GM13976 (cell line): ENCODE data around the gene ZCCHC10.
"Not testable (repeated sequence)": the region's sequence is repeated elsewhere in the genome, so short reads cannot be mapped to it uniquely, and the experiment has no call there.

Experiments used
- DNase-seq: peaks from one replicate; pipeline ENCODE4 v3.0.0; 2012; ENCODE audit warnings: low spot score
- CTCF ChIP-seq: IDR thresholded peaks from 2 replicates; pipeline ENCODE4 v1.5.1; 2012; ENCODE audit warnings: borderline replicate concordance, mild to moderate bottlenecking; ENCODE audit not compliant: insufficient read depth; ENCODE audit errors: extremely low read depth, missing control alignments, control extremely low read depth
- in situ Hi-C: fragments of 300-500 bp; cut with MboI; formaldehyde crosslinking; loops from one replicate; pipeline ENCODE4 v1.12.0; 2022; ENCODE audit warnings: low sequenced_read_pairs, mixed read lengths, inconsistent platforms; ENCODE audit not compliant: unreplicated experiment

The ZCCHC10 gene

GRCh38 chr5:132976852-132977251, 49.5 kb downstream of the ZCCHC10 start:
- TF ChIP-seq CTCF = no peak
- in situ Hi-C loops = no loop called here
- DNase-seq = no peak

GRCh38 chr5:132972436-132972828, 53.9 kb downstream of the ZCCHC10 start:
- in situ Hi-C loops, DNase-seq: not testable (repeated sequence)

- in situ Hi-C loops = no loop called here
- no peak for TF ChIP-seq CTCF
- no peak for DNase-seq
These were observed 54.6 kb downstream of the ZCCHC10 start for GRCh38 chr5:132971483-132972435.

GRCh38 chr5:132965120-132965519, 61.2 kb downstream of the ZCCHC10 start:
- in situ Hi-C loops = no loop called here
- TF ChIP-seq CTCF = no peak
- no peak for DNase-seq

- in situ Hi-C loops = no loop called here
- DNase-seq = peak; percentile 97
- no peak for TF ChIP-seq CTCF
These were observed 62.9 kb downstream of the ZCCHC10 start, which contains the start of gene AFF4 for GRCh38 chr5:132963171-132964104. AFF4 (minus strand) TSS chr5:132963634; CDS start chr5:132937189, 26,445 bp downstream.

- in situ Hi-C loops = no loop called here
- TF ChIP-seq CTCF = no peak
- peak; percentile 51 for DNase-seq
These were observed 63.8 kb downstream of the ZCCHC10 start for GRCh38 chr5:132962429-132963021.
